Liver (tissue), 9 donors: Measurements from ENCODE around the gene DDX21. TPM values are rescaled to one million over a fixed set of nuclear protein-coding genes. Genes with fewer than 3 reads are reported as not detected.
A peak's percentile ranks its signal among the peaks of the same experiment; 100 is the strongest.

Source experiments
- DNase-seq: peaks from one replicate; pipeline ENCODE4 v3.0.0-alpha.2; 2017; ENCODE audit warnings: low spot score
- H3K27ac ChIP-seq, 2 donors: one replicate each; pipeline ENCODE4 v1.7.0; 2013; ENCODE audit warnings: inconsistent platforms in 2 of 2, low read length in 2 of 2, control low read depth in 1 of 2, low read depth in 1 of 2, mild to moderate bottlenecking in 1 of 2
- H3K27me3 ChIP-seq, 4 donors: one replicate each; pipeline versions ENCODE4 v1.6.1 to v1.7.0; 2013; ENCODE audit warnings: low read length in 3 of 4, inconsistent platforms in 1 of 4, mild to moderate bottlenecking in 1 of 4, moderate library complexity in 1 of 4; ENCODE audit not compliant: control insufficient read depth in 4 of 4, insufficient read depth in 4 of 4
- H3K36me3 ChIP-seq, 4 donors: one replicate each; pipeline versions ENCODE4 v1.6.1 to v1.7.0; 2013; ENCODE audit warnings: low read length in 3 of 4, mild to moderate bottlenecking in 3 of 4, low read depth in 1 of 4, moderate library complexity in 1 of 4; ENCODE audit not compliant: control insufficient read depth in 4 of 4, insufficient read depth in 3 of 4
- H3K4me1 ChIP-seq, 4 donors: one replicate each; pipeline versions ENCODE4 v1.6.1 to v1.7.0; 2013; ENCODE audit warnings: low read length in 3 of 4, mild to moderate bottlenecking in 3 of 4, moderate library complexity in 1 of 4; ENCODE audit not compliant: control insufficient read depth in 4 of 4, insufficient read depth in 4 of 4
- H3K4me3 ChIP-seq, 3 donors: one replicate each; pipeline versions ENCODE4 v1.6.1 to v1.7.0; 2013; ENCODE audit warnings: low read length in 3 of 3, control low read depth in 1 of 3, low read depth in 1 of 3, mild to moderate bottlenecking in 1 of 3
- H3K9ac ChIP-seq, 2 donors: one replicate each; pipeline ENCODE4 v1.7.0; 2013; ENCODE audit warnings: low read length in 2 of 2, mild to moderate bottlenecking in 2 of 2, moderate library complexity in 2 of 2, control low read depth in 1 of 2, low read depth in 1 of 2
- H3K9me3 ChIP-seq, 4 donors: one replicate each; pipeline versions ENCODE4 v1.6.1 to v1.7.0; 2013; ENCODE audit warnings: low read length in 3 of 4; ENCODE audit not compliant: control insufficient read depth in 4 of 4
- ATF3 ChIP-seq: IDR thresholded peaks from 2 replicates; pipeline ENCODE4 v1.6.1; 2016; ENCODE audit warnings: antibody characterized with exemption
- CTCF ChIP-seq: fragments of 150-350 bp; IDR thresholded peaks from 2 replicates; pipeline ENCODE4 v1.5.1; 2017; ENCODE audit warnings: improper control_type of control experiment, low read depth, low read length; ENCODE audit not compliant: missing input control
- EGR1 ChIP-seq, 2 donors: IDR thresholded peaks; 2 replicates each; pipeline ENCODE4 v1.6.1; 2016 to 2018; ENCODE audit warnings: antibody characterized with exemption in 2 of 2, low read depth in 2 of 2
- FOXA1 ChIP-seq: IDR thresholded peaks from 2 replicates; pipeline ENCODE4 v1.6.1; 2016; ENCODE audit warnings: antibody characterized with exemption
- FOXA2 ChIP-seq: IDR thresholded peaks from 2 replicates; pipeline ENCODE4 v1.6.1; 2016; ENCODE audit warnings: antibody characterized with exemption
- GABPA ChIP-seq, 2 donors: IDR thresholded peaks in 1 of 2; conservative IDR thresholded peaks in 1 of 2; 2 replicates each; pipeline ENCODE4 v1.6.1; 2016; ENCODE audit warnings: antibody characterized with exemption in 2 of 2, mild to moderate bottlenecking in 1 of 2, moderate library complexity in 1 of 2
- HNF4A ChIP-seq, 2 donors: conservative IDR thresholded peaks; 2 replicates each; pipeline ENCODE4 v1.6.1; 2016; ENCODE audit warnings: antibody characterized with exemption in 2 of 2, mild to moderate bottlenecking in 2 of 2
- HNF4G ChIP-seq: IDR thresholded peaks from 2 replicates; pipeline ENCODE4 v1.6.1; 2016; ENCODE audit warnings: antibody characterized with exemption
- JUND ChIP-seq, 2 donors: IDR thresholded peaks; 2 replicates each; pipeline ENCODE4 v1.6.1; 2016; ENCODE audit warnings: antibody characterized with exemption in 2 of 2
- MAX ChIP-seq: IDR thresholded peaks from 2 replicates; pipeline ENCODE4 v1.6.1; 2016; ENCODE audit warnings: antibody characterized with exemption
- NR2F2 ChIP-seq: IDR thresholded peaks from 2 replicates; pipeline ENCODE4 v1.6.1; 2016; ENCODE audit warnings: antibody characterized with exemption
- RAD21 ChIP-seq, 2 donors: IDR thresholded peaks; 2 replicates each; pipeline ENCODE4 v1.6.1; 2016; ENCODE audit warnings: antibody characterized with exemption in 2 of 2, mild to moderate bottlenecking in 2 of 2
- REST ChIP-seq: IDR thresholded peaks from 2 replicates; pipeline ENCODE4 v1.6.1; 2016; ENCODE audit warnings: antibody characterized with exemption, mild to moderate bottlenecking
- RXRA ChIP-seq, 2 donors: IDR thresholded peaks; 2 replicates each; pipeline ENCODE4 v1.6.1; 2017 to 2018; ENCODE audit warnings: antibody characterized with exemption in 2 of 2, mild to moderate bottlenecking in 1 of 2
- SP1 ChIP-seq: IDR thresholded peaks from 2 replicates; pipeline ENCODE4 v1.6.1; 2018; ENCODE audit warnings: antibody characterized with exemption, mild to moderate bottlenecking
- TAF1 ChIP-seq: conservative IDR thresholded peaks from 2 replicates; pipeline ENCODE4 v1.6.1; 2016; ENCODE audit warnings: antibody characterized with exemption, mild to moderate bottlenecking
- YY1 ChIP-seq: IDR thresholded peaks from 2 replicates; pipeline ENCODE4 v1.6.1; 2016; ENCODE audit warnings: antibody characterized with exemption, mild to moderate bottlenecking
- ZBTB33 ChIP-seq: IDR thresholded peaks from 2 replicates; pipeline ENCODE4 v1.6.1; 2016; ENCODE audit warnings: antibody characterized with exemption
- WGBS: extraction: QIAGEN DNeasy Blood & Tissue Kit; methylation state at CpG from one replicate; pipeline ENCODE4 v1.1.7; 2013; 5-methylcytosine and 5-hydroxymethylcytosine counted together
- polyA plus RNA-seq, 2 donors: library from polyadenylated mRNA; stranded (reverse) in 1 of 2; unstranded in 1 of 2; fragments of 200-250 nt in 1 of 2; fragments of >200 nt in 1 of 2; fragmentation: Nextera tagmentation in 1 of 2; extraction: Ambion mirVana in 1 of 2; gene quantifications; one replicate each; pipeline versions ENCODE4 v1.2.1 to v1.2.3, GENCODE V29; 2013 to 2015
- total RNA-seq, 2 donors: library from RNA; depleted of rRNA; stranded (reverse); fragments of >200 nt; gene quantifications; one replicate each; pipeline ENCODE4 v1.2.3, GENCODE V29; 2014
- donor health status: healthy.
- donor health status: healthy.
- donor health status: healthy.
- donor health status: healthy.
- donor health status: healthy.

The DDX21 gene
- total and polyA plus RNA-seq, 4 donors = 13.9 to 38.4 (median 26.2) TPM

GRCh38 chr10:68955355-68955831 lies 577 bp upstream of the DDX21 start:
- peak overlapping the region; percentile 98 to 99 for H3K27ac ChIP-seq
- H3K27me3 ChIP-seq = no peaks in the 10 kb centered on the region
- H3K9ac ChIP-seq = peak overlapping the region; percentile 73 to 90
- H3K9me3 ChIP-seq = no peaks in the 10 kb centered on the region
- H3K4me1 ChIP-seq = peaks cover 5 to 15% (median 7%) of the 10 kb centered on the region in 4 donors
- H3K36me3 ChIP-seq = peaks cover 0 to 8% (median 6%) of the 10 kb centered on the region in 4 donors
- 6% methylated on average over 16 of the region's 16 CpGs for WGBS
- peak; percentile 39 for DNase-seq
- no peak for TF ChIP-seq HNF4A (conservative IDR thresholded peaks at IDR 0.05)
- no peak for TF ChIP-seq MAX
- no peak for TF ChIP-seq REST
- no peak for TF ChIP-seq RXRA (IDR thresholded peaks at IDR 0.05)
- no peak for TF ChIP-seq CTCF
- TF ChIP-seq GABPA (IDR thresholded peaks at IDR 0.05 in 1 of 2, conservative IDR thresholded peaks at IDR 0.05 in 1 of 2) = no peak
- TF ChIP-seq HNF4G = no peak
- TF ChIP-seq FOXA2 = no peak
- TF ChIP-seq SP1 = no peak
- no peak for TF ChIP-seq FOXA1
- TF ChIP-seq NR2F2 = no peak
- no peak for TF ChIP-seq JUND (IDR thresholded peaks at IDR 0.05)
- no peak for TF ChIP-seq ZBTB33
- TF ChIP-seq RAD21 (IDR thresholded peaks at IDR 0.05) = no peak
- no peak for TF ChIP-seq YY1
- peak overlapping the region; percentile 87 to 97 (median 92) for H3K4me3 ChIP-seq

GRCh38 chr10:68957284-68957615 lies 1.3 kb downstream of the DDX21 start:
- H3K4me3 ChIP-seq = peak overlapping the region; percentile 87 to 97 (median 92)
- no peaks in the 10 kb centered on the region for H3K27me3 ChIP-seq
- peaks cover 5 to 19% (median 15%) of the 10 kb centered on the region in 4 donors for H3K36me3 ChIP-seq
- 40% methylated on average over 7 of the region's 7 CpGs for WGBS
- no peak for DNase-seq
- H3K4me1 ChIP-seq = peaks cover 5 to 15% (median 7%) of the 10 kb centered on the region in 4 donors
- H3K27ac ChIP-seq = peak overlapping the region; percentile 98 to 99
- H3K9me3 ChIP-seq = no peaks in the 10 kb centered on the region
- peak overlapping the region in 1 of 2 donors; percentile 83 for H3K9ac ChIP-seq
- TF ChIP-seq ZBTB33 (no peak), HNF4A (conservative IDR thresholded peaks at IDR 0.05) (no peak), SP1 (no peak), GABPA (IDR thresholded peaks at IDR 0.05 in 1 of 2, conservative IDR thresholded peaks at IDR 0.05 in 1 of 2) (no peak), MAX (no peak), EGR1 (IDR thresholded peaks at IDR 0.05; ENCODE audit: low read depth in 2 of 2) (no peak), REST (no peak), HNF4G (no peak), YY1 (no peak), ATF3 (no peak), JUND (IDR thresholded peaks at IDR 0.05) (no peak), TAF1 (no peak), RXRA (IDR thresholded peaks at IDR 0.05) (no peak)
